ENCODE data around the gene CD320.

CD320 gene

GRCh38 chr19:8336072-8336569, 28.0 kb upstream of the CD320 start:
- H3K4me3 ChIP-seq (ENCODE audit: low read depth, low read length): no peak overlapping the region
- TF ChIP-seq, protein P1, sequence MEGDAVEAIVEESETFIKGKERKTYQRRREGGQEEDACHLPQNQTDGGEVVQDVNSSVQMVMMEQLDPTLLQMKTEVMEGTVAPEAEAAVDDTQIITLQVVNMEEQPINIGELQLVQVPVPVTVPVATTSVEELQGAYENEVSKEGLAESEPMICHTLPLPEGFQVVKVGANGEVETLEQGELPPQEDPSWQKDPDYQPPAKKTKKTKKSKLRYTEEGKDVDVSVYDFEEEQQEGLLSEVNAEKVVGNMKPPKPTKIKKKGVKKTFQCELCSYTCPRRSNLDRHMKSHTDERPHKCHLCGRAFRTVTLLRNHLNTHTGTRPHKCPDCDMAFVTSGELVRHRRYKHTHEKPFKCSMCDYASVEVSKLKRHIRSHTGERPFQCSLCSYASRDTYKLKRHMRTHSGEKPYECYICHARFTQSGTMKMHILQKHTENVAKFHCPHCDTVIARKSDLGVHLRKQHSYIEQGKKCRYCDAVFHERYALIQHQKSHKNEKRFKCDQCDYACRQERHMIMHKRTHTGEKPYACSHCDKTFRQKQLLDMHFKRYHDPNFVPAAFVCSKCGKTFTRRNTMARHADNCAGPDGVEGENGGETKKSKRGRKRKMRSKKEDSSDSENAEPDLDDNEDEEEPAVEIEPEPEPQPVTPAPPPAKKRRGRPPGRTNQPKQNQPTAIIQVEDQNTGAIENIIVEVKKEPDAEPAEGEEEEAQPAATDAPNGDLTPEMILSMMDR (IDR thresholded peaks at IDR 0.05; ENCODE audit: insufficient read depth, low read depth, low read length, missing control alignments): no peak
- DNase-seq (ENCODE audit: low read depth): no peak

GRCh38 chr19:8335343-8336071, 27.3 kb upstream of the CD320 start:
- H3K4me3 ChIP-seq (ENCODE audit: low read depth, low read length): no peak overlapping the region
- peak; percentile 35 for DNase-seq (ENCODE audit: low read depth)
- TF ChIP-seq, protein P1 (IDR thresholded peaks at IDR 0.05; ENCODE audit: insufficient read depth, low read depth, low read length, missing control alignments): peak; percentile 23

DNA sequence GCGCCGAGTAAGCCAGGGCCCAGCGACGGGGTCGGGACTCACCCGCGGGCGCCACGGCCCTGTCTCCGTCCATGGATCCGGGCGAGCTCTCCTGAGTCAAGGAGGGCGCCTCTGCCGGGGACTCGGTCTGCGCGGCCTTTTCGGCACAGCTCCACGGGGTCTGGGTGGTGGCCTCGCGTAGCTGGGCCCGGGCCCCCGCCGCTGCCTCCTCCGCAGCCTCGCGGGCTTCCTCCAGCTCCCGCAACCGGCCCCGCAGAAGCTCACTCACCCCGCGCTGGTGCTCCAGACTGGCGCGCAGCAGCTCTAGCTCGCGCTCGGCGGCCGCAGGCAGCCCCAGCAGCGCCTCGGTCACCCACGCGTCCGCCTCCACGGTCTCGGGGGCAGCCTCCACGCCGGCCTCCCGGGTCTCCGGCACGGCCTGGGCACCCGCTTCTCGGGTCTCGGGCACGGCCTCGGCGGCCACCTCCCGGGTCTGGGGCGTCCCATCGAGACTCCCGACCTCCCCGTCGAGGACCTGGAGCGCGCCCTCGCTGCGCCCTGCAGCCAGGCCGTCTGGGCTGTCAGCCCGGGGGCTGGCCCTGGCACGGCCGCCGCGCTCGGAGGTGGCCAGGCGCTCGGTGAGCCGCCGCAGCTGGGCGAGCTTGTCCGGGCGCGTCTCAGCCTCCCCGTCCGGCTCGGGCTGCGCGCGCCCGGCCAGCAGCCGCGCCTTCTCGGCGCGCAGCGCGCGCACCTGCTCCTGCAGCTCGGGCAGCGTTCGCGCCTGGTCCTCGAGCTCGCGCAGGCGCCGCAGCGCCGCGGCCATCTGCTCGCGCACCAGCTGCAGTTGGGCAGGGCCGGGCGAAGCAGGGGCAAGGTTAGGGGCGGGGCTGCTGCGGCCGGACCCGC, 26.5 kb upstream of the CD320 start:
- TF ChIP-seq, protein P1 (IDR thresholded peaks at IDR 0.05; ENCODE audit: insufficient read depth, low read depth, low read length, missing control alignments): no peak
- DNase-seq (ENCODE audit: low read depth): peak; percentile 77
- peak overlapping the region; percentile 26; the same call in 1 of the 2 replicates for H3K4me3 ChIP-seq (ENCODE audit: low read depth, low read length)

- no peak overlapping the region for H3K4me3 ChIP-seq (ENCODE audit: low read depth, low read length)
- no peak for DNase-seq (ENCODE audit: low read depth)
- TF ChIP-seq, protein P1 (IDR thresholded peaks at IDR 0.05; ENCODE audit: insufficient read depth, low read depth, low read length, missing control alignments): no peak
Measured at GRCh38 chr19:8333767-8334457, 25.8 kb upstream of the CD320 start.

- TF ChIP-seq, protein P1 (IDR thresholded peaks at IDR 0.05; ENCODE audit: insufficient read depth, low read depth, low read length, missing control alignments): no peak
- no peak overlapping the region for H3K4me3 ChIP-seq (ENCODE audit: low read depth, low read length)
- no peak for DNase-seq (ENCODE audit: low read depth)
Measured at GRCh38 chr19:8332976-8333766, 25.0 kb upstream of the CD320 start.

Measured in GM12865 (cell line).